NOMO-1 treated with dmso at 0.1 percent for 144 hours (cell line): ENCODE results near the gene EEF1G.
"Not testable (repeated sequence)": the region's sequence is repeated elsewhere in the genome, so short reads cannot be mapped to it uniquely, and the experiment has no call there.

Experiments
- DNase-seq: peaks from one replicate; lab custom pipeline; 2025; ENCODE audit not compliant: unreplicated experiment; lab: John Stamatoyannopoulos, UW

The EEF1G gene

DNA sequence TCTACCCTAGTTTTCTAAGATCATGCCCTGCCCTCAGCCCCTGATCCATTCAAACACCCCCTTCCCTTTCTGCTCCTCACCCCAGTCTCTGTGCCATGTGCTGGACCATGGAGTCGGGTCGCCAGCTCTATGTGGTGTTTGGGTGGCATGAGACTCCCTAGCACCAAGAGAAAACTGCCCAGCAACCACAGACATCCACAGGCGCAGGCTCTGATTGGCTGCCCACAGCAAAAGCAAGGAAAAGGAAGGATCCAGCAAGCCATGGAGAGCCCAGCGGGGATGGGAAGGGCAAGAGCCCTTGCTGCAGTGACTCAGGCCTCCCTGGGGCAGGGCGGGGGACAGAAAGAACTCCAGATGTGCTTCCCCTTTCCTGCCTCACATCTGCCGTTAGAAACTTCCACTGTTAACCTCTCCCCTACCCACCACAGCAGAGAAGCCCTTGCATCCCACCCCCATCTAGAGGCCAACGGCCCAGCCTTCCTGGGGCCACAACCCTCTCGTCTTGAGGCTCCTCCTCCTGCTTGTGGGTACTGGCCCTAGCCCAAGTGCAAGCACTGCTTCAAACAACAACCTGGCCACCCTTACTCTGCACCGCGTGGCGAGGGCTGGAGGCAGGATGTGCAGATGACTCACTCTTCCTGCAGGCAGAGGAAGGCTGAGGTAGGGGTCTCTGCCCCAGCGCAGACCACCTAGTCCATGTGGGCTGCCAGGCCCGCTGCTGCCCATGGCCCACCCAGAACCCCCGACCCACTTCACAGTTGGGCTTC, 17.4 kb downstream of the EEF1G start:
- DNase-seq = peak; percentile 96

DNA sequence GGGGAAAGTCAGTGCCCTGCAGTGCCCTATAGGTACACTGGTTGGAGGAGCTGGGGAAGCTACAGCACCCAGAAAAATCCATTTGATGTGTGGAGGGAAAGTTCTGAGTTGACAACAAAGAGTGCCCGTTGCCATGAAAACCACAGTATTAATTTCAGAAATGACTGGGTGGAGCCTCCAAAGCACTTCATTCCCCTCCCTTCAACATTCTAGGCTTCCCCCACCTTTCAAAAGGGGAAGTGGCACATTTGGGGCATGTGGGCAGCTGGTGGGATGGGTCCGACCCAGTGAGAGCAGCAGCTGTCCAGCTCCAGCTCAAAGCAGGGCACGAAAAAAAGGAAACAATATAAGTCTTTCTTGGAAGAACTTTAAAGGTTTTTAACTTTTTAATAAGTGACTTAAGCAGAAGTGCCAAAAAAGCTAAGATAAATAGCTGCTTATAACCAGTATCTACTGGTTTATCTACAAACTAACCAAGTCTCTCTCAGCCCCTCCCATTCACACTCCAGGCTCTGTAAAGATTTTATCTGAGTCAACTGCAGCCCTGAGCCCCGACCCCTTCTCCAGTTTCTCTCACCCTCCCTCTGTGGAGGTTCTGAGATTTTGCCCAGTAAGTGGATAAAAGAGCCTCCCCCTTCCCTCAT, 18.1 kb downstream of the EEF1G start:
- DNase-seq = peak; percentile 86

DNA sequence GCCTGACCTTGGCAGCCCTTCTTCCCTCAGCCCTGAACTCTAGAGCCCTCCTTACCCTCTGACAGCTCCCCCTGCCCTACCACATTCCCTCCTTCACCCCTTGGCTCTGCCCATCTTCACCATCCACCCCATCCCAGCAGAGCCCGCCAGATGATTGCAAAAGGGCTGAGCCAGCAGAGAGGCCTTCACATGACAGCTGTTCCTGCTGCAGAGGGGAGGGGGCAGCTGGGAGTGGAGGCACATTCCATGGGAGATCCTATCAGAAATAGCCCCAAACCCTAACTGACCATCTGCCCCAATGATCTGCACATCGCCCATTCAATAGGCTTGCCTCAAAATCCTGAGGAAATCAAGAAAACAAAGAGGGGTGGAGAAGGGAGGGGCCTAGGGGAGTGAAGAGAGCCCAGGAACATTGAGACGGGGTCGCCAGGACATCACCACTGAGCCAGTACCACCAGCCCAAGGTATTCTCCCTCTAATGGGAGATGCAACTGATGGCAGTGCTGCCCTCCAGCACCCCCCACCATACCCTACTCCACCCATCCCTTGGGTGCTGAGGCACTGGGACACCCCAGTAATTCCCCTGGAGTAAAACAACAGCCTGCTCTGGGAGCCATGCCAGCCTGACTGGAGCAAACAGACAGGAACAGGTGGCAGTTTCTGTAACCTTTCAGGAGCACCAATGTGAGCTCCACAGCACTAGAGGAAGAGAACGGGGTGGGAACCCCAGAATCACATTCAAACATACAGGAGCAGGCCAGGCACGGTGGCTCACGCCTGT, 19.1 kb downstream of the EEF1G start:
- no peak for DNase-seq

GRCh38 chr11:62553839-62554361, 19.8 kb downstream of the EEF1G start:
- no peak for DNase-seq

- DNase-seq = peak; percentile 86
Observed at GRCh38 chr11:62553080-62553838, 20.4 kb downstream of the EEF1G start.

GRCh38 chr11:62552485-62553079, 21.1 kb downstream of the EEF1G start:
- DNase-seq = no peak

DNA sequence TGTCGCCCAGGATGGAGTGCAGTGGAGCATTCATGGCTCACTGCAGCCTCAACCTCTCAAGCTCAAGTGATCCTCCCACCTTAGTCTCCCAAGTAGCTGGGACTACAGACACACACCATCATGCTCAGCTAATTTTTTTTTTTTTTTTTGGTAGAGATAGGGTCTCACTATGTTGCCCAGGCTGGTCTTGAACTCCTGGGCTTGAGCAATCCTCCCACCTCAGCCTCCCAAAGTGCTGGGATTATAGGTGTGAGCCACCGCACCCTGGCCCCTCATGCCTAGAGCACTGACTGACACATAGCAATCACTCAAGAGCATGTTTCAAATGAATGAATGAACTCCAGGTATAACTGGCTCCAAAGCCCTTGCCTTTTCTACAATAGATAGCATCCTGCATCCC, 23.2 kb downstream of the EEF1G start:
- DNase-seq = not testable (repeated sequence)

GRCh38 chr11:62548545-62549335, 25.0 kb downstream of the EEF1G start:
- DNase-seq = no peak

DNA sequence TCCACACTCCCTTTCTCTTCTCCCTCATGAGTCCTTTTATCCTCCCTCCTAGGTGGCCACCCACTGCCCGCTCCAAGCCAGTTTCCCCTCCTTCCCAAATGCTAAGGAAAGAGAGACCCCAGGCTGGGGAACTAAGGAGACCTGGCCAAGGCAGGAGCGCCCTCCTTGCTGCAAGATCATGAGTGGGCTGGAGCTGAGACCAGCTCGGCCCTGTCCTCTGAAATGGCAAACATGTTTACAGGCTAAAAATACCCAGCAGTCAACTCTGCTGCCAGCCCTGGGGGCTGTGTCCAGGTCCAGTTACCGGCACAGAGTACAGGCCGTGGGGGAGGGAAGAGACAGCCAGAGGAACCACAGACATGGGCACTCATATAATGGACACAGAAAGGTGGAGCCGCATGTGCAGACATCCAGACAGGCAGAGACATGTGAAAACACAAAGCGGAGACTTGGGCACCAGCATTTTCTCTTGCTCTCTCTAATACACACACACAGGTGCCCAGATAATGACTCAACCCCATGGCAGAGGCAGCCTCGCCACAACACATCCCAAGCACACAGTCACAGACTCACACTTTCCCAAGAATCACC, 25.9 kb downstream of the EEF1G start:
- DNase-seq = no peak

DNA sequence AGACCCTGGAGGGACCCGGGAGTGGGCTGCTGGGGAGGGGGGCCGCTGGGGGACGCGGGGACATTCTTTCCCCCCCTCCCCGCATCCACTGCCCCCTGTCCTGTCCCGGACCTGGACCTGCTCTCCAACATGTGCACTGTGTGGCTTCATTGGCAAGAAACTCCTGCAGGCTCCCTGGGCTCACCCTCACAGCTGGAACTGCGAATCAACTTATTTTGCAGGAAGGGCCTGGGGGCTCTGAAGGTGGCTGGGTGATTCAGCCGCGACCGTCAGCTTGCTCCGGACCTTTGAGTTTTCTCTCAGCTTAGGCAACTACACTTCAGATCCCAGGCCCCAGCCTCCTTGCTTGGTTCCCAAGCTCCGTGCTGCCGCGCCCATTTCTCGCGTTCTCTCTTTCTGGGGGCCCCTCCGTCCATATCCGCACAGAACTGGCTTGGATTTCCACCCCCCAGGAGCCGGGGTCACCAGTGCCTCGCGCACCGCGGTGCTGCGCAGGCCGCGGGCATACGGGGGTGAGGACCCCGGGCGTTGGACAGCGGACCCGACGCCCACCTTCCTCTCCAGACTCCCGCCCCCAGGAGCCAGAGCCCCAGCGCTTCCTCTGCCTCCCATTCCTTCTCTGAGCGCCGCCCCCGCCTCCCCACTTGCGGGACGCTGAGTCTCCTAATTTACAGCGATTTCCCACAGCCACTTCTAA, 26.6 kb downstream of the EEF1G start:
- no peak for DNase-seq

- DNase-seq = peak; percentile 68
Observed at GRCh38 chr11:62546244-62546928, 27.3 kb downstream of the EEF1G start, which contains the start of gene AHNAK. AHNAK (minus strand) TSS chr11:62546806; CDS start chr11:62536098, 10,708 bp downstream.

- peak; percentile 34 for DNase-seq
Observed at GRCh38 chr11:62545437-62546243, 28.1 kb downstream of the EEF1G start.

- DNase-seq = peak; percentile 14
Observed at GRCh38 chr11:62544581-62545436, 28.9 kb downstream of the EEF1G start.

GRCh38 chr11:62543680-62544444, 29.8 kb downstream of the EEF1G start:
- no peak for DNase-seq

- DNase-seq = peak; percentile 80
Observed at GRCh38 chr11:62542750-62543567, 30.7 kb downstream of the EEF1G start.
